ENCODE measurements around the gene C14orf180.

The C14orf180 gene

GRCh38 chr14:104595911-104596450 is 16.4 kb downstream of the C14orf180 start:
- no peak for DNase-seq

- DNase-seq, result no peak
These were observed 16.9 kb downstream of the C14orf180 start for GRCh38 chr14:104596451-104596918.

GRCh38 chr14:104596927-104597351 is 17.4 kb downstream of the C14orf180 start:
- no peak for DNase-seq

DNA sequence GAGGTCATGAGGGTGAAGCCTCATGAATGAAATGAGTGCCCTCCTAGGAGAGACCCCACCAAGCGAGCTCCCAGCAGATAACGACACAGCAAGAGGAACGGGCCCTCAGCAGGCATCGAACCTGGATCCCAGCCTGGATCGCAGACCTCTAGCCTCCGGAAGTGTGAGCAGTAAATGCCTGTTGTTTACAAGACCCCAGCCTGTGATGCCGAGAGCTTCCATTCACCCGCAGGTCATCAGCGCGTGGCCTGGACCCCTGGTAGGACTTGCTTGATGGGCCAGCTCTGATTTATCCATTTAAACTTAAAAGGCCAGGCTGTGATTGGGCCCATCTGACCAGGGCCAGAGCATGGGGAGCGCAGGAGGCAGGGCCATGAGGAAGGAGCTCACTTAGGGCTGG is 18.0 kb downstream of the C14orf180 start:
- no peak for DNase-seq

- no peak for DNase-seq
These were observed 18.7 kb downstream of the C14orf180 start for GRCh38 chr14:104598039-104598909.

DNA sequence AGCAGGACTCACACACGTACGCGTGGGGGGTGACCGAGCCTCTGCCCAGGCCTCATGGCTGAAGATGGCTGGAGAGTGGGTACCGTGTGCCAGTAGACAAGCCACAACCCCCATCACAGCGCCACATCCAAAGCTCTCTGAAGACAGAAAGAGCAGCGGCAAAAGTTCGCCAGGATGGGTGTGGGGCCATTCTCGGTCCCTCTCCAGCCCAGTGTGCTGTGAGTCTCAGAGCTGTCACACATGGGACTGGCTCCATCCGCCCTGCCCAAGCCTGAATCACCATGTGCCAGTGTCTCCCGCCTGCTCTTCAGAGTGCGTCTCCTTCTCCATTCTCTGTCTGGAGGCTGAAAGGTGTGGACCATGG is 19.3 kb downstream of the C14orf180 start:
- DNase-seq, result no peak

- no peak for DNase-seq
These were observed 19.9 kb downstream of the C14orf180 start for GRCh38 chr14:104599446-104599845.

GRCh38 chr14:104600141-104600643 is 20.6 kb downstream of the C14orf180 start:
- no peak for DNase-seq

DNA sequence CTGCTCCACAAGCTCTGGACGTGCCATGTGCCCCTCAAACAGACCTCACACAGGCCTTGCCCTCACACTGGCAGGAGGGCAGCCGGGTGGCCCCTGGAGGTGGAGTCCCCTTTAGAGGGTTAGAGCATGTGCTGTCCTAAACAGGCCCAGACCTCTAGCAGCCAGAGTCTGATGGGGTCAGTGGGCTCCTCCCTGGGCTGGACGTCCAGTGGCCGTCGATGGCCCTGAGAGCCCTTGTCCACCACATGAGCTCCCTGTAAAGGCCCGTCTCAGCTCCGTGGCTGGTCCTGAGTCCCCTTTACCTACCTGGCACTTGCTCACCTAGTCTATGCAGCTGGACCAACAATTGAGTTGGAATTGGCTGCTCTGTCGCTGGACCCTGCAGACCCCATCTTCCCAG is 21.2 kb downstream of the C14orf180 start:
- no peak for DNase-seq

DNA sequence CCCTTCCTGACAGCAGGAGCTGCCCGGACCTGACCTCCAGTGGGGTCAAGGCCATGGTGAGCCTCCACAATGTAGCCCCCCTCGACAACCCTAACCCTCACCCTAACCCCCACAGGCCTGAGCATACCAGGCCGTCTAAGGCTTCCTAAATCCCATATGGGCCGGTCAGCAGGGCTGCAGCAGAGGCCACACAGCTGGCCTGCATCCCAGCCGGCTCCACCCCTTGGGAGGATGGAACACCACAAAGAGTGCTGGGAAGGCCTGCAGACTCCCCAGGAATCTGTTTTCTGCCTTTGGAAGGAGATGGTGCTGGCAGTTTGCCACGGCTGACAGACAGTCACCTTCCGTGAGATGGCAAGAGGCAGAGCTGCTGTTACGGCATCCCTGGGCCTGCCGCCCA is 22.2 kb downstream of the C14orf180 start:
- DNase-seq, result no peak

DNA sequence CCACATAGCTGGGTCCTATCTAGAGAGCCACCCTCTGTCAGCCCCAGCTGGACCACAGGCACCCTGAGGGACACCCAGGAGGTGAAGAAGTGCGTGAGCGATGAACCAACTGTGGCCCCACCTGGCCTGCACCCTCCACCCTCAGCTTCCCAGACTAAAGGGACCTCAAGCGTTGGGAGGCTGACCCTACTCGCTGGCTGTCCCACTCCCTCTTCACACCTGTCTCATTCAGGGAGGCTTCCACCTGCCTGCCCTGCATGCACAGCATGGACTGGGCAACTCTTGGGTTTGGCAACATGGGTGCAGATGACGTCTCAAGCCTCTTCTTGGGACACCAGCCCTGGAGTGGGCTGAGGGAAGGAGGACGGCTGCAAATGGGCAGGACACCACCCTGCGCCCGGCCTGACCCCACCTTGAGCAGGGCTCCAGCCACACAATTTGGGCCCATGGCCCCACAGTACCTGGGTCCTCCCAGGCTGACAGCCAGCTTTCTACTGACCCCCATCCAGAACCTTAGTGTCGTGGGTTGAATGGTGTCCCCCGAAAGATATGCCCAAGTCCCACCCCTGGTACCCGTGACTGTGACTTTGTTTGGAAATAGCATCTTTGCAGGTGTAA is 22.9 kb downstream of the C14orf180 start:
- DNase-seq, result no peak

DNA sequence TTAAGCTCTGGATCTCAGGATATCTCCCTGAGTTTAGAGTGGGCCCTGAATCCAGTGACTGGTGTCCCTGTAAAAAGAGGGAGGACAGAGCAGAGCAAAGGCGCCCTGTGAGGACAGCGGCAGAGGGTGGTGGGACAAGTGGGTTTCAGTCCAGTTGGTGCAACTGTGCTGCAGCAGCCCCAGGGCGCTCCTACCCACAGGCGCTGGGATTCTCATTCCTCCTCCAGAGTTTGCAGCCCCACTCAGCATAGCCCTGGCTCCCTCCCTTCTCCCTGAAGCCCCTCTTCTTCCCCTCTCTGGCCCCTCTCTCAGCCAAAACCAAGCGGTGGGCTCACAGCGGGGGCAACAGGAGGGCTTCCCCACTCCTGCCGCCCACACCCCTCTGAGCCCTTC is 23.4 kb downstream of the C14orf180 start:
- no peak for DNase-seq

DNA sequence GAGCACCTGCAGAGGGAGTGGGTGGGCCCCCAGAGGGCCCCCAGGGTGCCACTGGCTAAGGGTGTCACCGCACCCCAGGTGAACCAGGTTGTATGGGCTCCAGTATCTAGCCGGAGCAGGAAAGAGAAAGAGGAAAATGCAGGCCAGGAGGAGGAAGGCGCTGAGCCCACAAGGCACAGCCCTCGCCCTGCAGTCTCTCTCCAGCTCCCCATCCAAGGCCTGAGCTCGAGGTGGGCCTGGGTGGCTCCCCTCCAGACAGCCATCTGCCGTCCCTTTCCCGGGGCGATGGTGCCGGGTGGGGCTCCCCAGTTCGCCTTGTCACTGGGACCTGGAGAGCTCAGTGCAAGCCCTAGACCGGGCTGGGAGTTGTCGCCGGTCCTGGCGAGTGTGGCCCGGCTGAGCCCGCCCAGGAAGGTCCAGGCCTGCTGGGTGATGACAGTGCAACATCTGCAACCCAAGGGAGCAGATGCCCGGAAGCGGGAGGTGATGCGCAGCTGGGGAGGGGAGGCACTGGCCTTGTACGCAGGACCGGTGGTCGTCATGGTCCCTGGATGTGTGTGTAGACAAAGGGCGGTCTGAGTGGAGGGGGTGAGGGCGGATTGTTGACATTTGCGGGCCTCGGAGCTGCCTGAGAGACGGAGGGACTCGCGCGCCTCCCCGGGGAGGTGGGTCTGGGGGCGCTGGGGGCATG is 24.3 kb downstream of the C14orf180 start:
- DNase-seq, result no peak

DNA sequence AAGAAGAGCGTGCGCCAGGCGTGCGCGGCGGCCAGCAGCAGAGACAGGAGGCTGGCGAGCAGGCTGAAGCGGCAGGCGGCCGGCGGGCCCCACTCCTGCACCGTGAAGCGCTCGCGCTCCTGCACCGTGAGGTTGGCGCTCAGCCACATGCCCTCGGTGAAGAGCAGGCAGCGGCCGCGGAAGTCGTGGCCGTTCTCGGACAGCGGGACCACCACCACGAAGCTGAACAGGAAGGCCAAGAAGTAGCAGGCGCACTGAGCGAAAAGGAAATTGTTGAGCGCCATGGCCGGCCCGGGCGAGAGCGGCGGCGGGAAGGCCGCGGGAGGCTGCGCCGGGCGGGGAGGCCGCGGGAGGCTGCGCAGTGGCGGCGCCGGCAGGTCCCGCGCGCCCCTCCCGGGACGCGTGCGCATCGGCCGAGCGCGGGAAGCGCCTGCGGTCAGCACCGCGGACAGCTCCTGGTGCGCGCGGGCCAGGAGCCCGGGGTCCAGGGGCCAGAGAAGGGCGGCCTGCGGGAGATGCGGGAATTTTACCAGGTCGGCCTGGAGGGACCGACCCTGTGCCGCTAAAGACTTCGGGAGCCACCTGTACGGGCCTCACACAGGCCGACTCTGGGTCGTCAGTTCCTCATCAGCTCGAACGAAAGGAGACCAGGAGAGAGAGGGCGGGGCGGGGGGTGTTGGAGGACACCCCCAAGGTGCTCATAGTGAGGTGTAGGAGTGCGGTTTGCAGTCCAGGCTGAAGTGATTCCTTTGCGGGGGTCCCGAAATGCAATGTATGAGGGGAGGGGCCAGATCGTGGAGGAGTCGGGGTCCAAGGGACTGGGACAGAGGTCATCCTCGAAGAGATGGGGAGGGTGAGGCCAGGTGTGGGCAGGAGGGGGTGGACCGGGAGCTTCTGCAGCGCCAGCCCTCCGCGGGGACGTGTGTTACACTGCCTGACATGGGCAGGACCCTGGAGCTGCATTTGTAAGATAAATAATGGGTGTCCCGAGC is 25.2 kb downstream of the C14orf180 start, which contains the start of gene TMEM179:
TSS of gene TMEM179 (minus strand) at position 315 of the 992 bp plus-strand sequence. CDS start at position 284, 31 bp downstream.
- no peak for DNase-seq

- DNase-seq, result no peak
These were observed 30.1 kb downstream of the C14orf180 start for GRCh38 chr14:104609666-104610065.

DNA sequence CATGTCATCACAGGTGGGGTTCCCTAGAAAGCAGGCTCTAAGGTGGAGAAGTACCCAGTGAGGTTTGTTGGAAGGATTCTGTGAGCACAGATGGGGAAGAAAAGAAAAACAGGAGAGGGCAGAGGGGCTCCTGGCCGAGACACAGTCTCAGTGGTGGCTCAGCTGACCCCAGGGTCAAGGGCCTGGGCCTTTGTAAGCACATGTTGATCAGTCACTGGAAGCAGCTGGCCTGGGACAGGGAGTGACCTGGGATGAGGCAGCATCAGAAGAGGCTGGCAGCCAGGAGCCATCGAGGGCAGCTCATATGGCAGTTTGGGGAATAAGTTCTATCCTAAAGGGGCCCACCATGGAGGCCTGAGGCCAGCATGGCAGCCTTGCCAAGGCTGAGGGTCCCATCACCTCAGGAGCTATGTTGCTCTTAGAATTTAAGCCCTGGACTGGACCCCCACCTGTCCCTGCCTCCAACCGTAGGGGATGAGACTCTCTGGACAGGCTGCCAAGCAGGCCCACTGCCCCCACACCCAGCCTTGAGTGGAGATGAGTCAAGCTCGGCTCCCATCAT is 31.3 kb downstream of the C14orf180 start:
- no peak for DNase-seq

DNA sequence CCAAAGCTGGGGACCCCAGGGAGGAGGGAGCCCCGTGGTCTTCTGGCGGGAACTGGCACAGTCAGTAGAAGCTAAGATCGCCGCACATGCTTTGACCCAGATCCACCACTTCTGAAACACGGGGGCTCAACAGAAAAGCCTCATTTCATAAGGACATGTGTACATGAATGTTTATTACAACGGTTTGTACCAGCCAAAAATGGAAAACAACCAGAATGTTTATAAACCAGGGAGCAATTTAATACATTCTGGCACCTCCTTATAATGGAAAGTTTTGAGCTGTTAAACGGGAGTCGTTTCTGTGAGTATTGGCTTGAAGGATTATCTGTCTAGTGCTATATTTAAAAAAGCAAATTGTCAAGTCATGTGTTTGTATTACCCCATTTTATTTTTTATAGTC is 32.3 kb downstream of the C14orf180 start:
- DNase-seq, result no peak

DNA sequence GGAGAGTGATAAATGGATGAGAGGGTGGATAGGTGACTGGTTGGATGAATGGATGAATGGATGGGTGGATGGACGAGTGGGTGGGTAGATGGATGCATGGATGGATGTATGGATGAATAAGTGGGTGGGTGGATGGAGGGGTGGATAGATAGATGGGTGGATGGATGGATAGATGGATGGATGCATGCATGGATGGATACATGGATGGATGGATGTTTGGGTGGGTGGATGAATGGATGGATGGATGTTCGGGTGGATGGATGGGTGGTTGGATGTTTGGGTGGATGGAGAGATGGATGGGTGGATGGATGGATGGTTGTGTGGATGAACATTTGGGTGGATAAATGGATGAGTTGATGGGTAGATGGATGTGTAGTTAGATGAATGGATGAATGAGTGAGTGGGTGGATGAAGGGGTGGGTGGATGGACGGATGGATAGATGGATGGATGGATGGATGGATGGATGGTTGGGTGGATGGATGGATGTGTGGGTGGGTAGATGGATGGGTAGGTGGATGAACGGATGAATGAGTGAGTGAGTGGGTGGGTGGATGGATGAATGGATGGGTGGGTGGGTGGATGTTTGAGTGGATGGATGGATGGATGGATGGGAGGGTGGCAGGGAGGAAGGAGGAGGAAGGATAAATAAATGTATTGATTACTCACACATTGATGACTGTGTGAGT is 34.7 kb downstream of the C14orf180 start:
- DNase-seq, result no peak

- no peak for DNase-seq
These were observed 45.4 kb downstream of the C14orf180 start for GRCh38 chr14:104624939-104625338.

- DNase-seq, result no peak
These were observed 53.2 kb downstream of the C14orf180 start for GRCh38 chr14:104632781-104633180.

Data from activated CD4-positive, alpha-beta T cell treated with anti-CD3 and anti-CD28 coated beads for 48 hours (primary cell).